Vagina (tissue), 2 donors: ENCODE results near the gene DHFR. TPM values are rescaled to one million over a fixed set of nuclear protein-coding genes. Genes with fewer than 3 reads are reported as not detected.
"Not testable (repeated sequence)": the region's sequence is repeated elsewhere in the genome, so short reads cannot be mapped to it uniquely, and the experiment has no call there.

ENCODE experiments used
- DNase-seq, 2 donors: peaks; one replicate each; pipeline ENCODE4 v3.0.0-alpha.2; 2017; ENCODE audit errors: extremely low spot score in 2 of 2
- H3K27ac ChIP-seq: fragments of 200-600 bp; sonication (generic); one replicate; pipeline ENCODE4 v1.5.1; 2019
- H3K27me3 ChIP-seq: fragments of 200-600 bp; sonication (generic); one replicate; pipeline ENCODE4 v1.5.1; 2019
- H3K36me3 ChIP-seq, 2 donors: fragments of 200-600 bp; sonication (generic); one replicate each; pipeline ENCODE4 v1.5.1; 2017 to 2019
- H3K4me1 ChIP-seq: fragments of 200-600 bp; sonication (generic); one replicate; pipeline ENCODE4 v1.5.1; 2019
- H3K4me3 ChIP-seq, 2 donors: fragments of 200-600 bp; sonication (generic); 1 replicate in 1 of 2; 2 replicates in 1 of 2; pipeline ENCODE4 v1.5.1; 2016 to 2019
- H3K9me3 ChIP-seq: fragments of 200-600 bp; sonication (generic); one replicate; pipeline ENCODE4 v1.5.1; 2019
- CTCF ChIP-seq, 3 experiments: fragments of 450-650 bp in 2 of 3; fragments of 200-600 bp in 1 of 3; sonication (generic) in 1 of 3; IDR thresholded peaks; one replicate each; pipeline ENCODE4 v1.5.1; 2017 to 2019; ENCODE audit warnings: antibody characterized with exemption in 3 of 3, mild to moderate bottlenecking in 2 of 3, moderate library complexity in 2 of 3
- POLR2A ChIP-seq, 2 donors: fragments of 450-650 bp; IDR thresholded peaks; one replicate each; pipeline ENCODE4 v1.6.1; 2017; ENCODE audit warnings: antibody characterized with exemption in 2 of 2, mild to moderate bottlenecking in 2 of 2, moderate library complexity in 2 of 2
- POLR2AphosphoS5 ChIP-seq, 2 donors: sonication (generic); formaldehyde crosslinking; IDR thresholded peaks; one replicate each; pipeline ENCODE4 v1.9.0; 2017; ENCODE audit warnings: antibody characterized with exemption in 2 of 2, mild to moderate bottlenecking in 2 of 2, low read depth in 1 of 2; ENCODE audit not compliant: insufficient read depth in 1 of 2
- intact Hi-C: fragments of 100-400 bp; cut with DNase I; formaldehyde crosslinking; loops from one replicate; pipeline ENCODE4 v1.15.1; 2023
- small RNA-seq: library from RNA; depleted of rRNA; stranded (forward); fragments of <200 nt; gene quantifications from one replicate; pipeline ENCODE3, GENCODE V24; 2016
- total RNA-seq: library from RNA; depleted of rRNA; stranded (reverse); fragments of >200 nt; gene quantifications from one replicate; pipeline ENCODE4 v1.2.3, GENCODE V29; 2016

DHFR gene
- total RNA-seq, 1 donor from 2014 or later = 6.6 TPM

GRCh38 chr5:80584770-80585169 lies 70.0 kb downstream of the DHFR start:
- Histone ChIP-seq H3K27ac (no peak overlapping the region), H3K4me1 (no peaks in the 10 kb centered on the region), H3K27me3 (no peaks in the 10 kb centered on the region), H3K4me3 (no peak overlapping the region), H3K9me3 (no peaks in the 10 kb centered on the region), H3K36me3 (no peaks in the 10 kb centered on the region)
- no peak for TF ChIP-seq POLR2AphosphoS5 (IDR thresholded peaks at IDR 0.05; ENCODE audit: insufficient read depth in 1 of 2, low read depth in 1 of 2)
- TF ChIP-seq POLR2A (IDR thresholded peaks at IDR 0.05) = no peak
- no peak for TF ChIP-seq CTCF (IDR thresholded peaks at IDR 0.05)
- no peak for DNase-seq
- intact Hi-C loops = no loop called here

- H3K36me3 ChIP-seq, H3K4me1 ChIP-seq, H3K9me3 ChIP-seq, intact Hi-C loops, H3K27ac ChIP-seq, H3K27me3 ChIP-seq, DNase-seq, H3K4me3 ChIP-seq: not testable (repeated sequence)
These were observed 74.5 kb downstream of the DHFR start for GRCh38 chr5:80580291-80580690.

- intact Hi-C loops = no loop called here
- DNase-seq = no peak
- Histone ChIP-seq H3K27me3 (no peaks in the 10 kb centered on the region), H3K9me3 (no peaks in the 10 kb centered on the region), H3K27ac (no peak overlapping the region), H3K36me3 (no peaks in the 10 kb centered on the region), H3K4me3 (no peak overlapping the region), H3K4me1 (no peaks in the 10 kb centered on the region)
- TF ChIP-seq CTCF (IDR thresholded peaks at IDR 0.05) (no peak), POLR2AphosphoS5 (IDR thresholded peaks at IDR 0.05; ENCODE audit: insufficient read depth in 1 of 2, low read depth in 1 of 2) (no peak), POLR2A (IDR thresholded peaks at IDR 0.05) (no peak)
These were observed 75.7 kb downstream of the DHFR start for GRCh38 chr5:80579050-80579449.

GRCh38 chr5:80577707-80578106 lies 77.1 kb downstream of the DHFR start:
- Histone ChIP-seq H3K4me1 (no peaks in the 10 kb centered on the region), H3K4me3 (no peak overlapping the region), H3K36me3 (no peaks in the 10 kb centered on the region), H3K27me3 (no peaks in the 10 kb centered on the region), H3K27ac (no peak overlapping the region), H3K9me3 (no peaks in the 10 kb centered on the region)
- intact Hi-C loops = no loop called here
- no peak for TF ChIP-seq POLR2A (IDR thresholded peaks at IDR 0.05)
- TF ChIP-seq CTCF (IDR thresholded peaks at IDR 0.05) = no peak
- TF ChIP-seq POLR2AphosphoS5 (IDR thresholded peaks at IDR 0.05; ENCODE audit: insufficient read depth in 1 of 2, low read depth in 1 of 2) = no peak
- DNase-seq = no peak

GRCh38 chr5:80576383-80576782 lies 78.4 kb downstream of the DHFR start:
- Histone ChIP-seq H3K4me3 (no peak overlapping the region), H3K36me3 (no peaks in the 10 kb centered on the region), H3K27ac (no peak overlapping the region), H3K27me3 (no peaks in the 10 kb centered on the region), H3K4me1 (no peaks in the 10 kb centered on the region), H3K9me3 (no peaks in the 10 kb centered on the region)
- intact Hi-C loops = no loop called here
- TF ChIP-seq POLR2A (IDR thresholded peaks at IDR 0.05) = no peak
- TF ChIP-seq CTCF (IDR thresholded peaks at IDR 0.05) = no peak
- TF ChIP-seq POLR2AphosphoS5 (IDR thresholded peaks at IDR 0.05; ENCODE audit: insufficient read depth in 1 of 2, low read depth in 1 of 2) = no peak
- no peak for DNase-seq

Small RNA genes lying within 50 kb of the gene (small RNA-seq; reads per million reads assigned to genes)
- gene DBIP2 = not detected
- gene MTRNR2L2 = not detected

Other genes with a start within 250 kb of the DHFR start
- 28.2 TPM for gene ZFYVE16, start 246.9 kb downstream of the DHFR start, total RNA-seq
- 0.98 TPM for gene FAM151B, start 166.9 kb downstream of the DHFR start, total RNA-seq
- gene ANKRD34B, start 84.7 kb downstream of the DHFR start, total RNA-seq = not detected
- 30.0 TPM for gene MSH3, start 331 bp downstream of the DHFR start, total RNA-seq